Smooth muscle cell (in vitro differentiated cells): ENCODE measurements around the gene FH. TPM values are rescaled to one million over a fixed set of nuclear protein-coding genes. Genes with fewer than 3 reads are reported as not detected.

Experiments used
- DNase-seq: peaks from one replicate; lab custom pipeline; 2025; ENCODE audit not compliant: unreplicated experiment; lab: John Stamatoyannopoulos, UW
- H2AFZ ChIP-seq: fragments of 200-600 bp; sonication (generic); 2 replicates; pipeline ENCODE4 v1.6.0; 2016; ENCODE audit warnings: antibody characterized with exemption, low read depth, mild to moderate bottlenecking
- H3F3A ChIP-seq: fragments of 200-600 bp; sonication (generic); 2 replicates; pipeline ENCODE4 v1.6.0; 2017; ENCODE audit warnings: antibody characterized with exemption, low read depth
- H3K27ac ChIP-seq: fragments of 200-600 bp; sonication (generic); 2 replicates; pipeline ENCODE4 v1.5.1; 2016; ENCODE audit warnings: low read depth, mild to moderate bottlenecking
- H3K27me3 ChIP-seq: fragments of 200-600 bp; sonication (generic); 2 replicates; pipeline ENCODE4 v1.6.1; 2016; ENCODE audit warnings: low read depth, mild to moderate bottlenecking
- H3K36me3 ChIP-seq: fragments of 200-600 bp; sonication (generic); 2 replicates; pipeline ENCODE4 v1.5.1; 2016; ENCODE audit warnings: low read depth
- H3K4me1 ChIP-seq: fragments of 200-600 bp; sonication (generic); 2 replicates; pipeline ENCODE4 v1.5.1; 2016; ENCODE audit warnings: low read depth
- H3K4me2 ChIP-seq: fragments of 200-600 bp; sonication (generic); 2 replicates; pipeline ENCODE4 v1.6.0; 2016; ENCODE audit warnings: mild to moderate bottlenecking
- H3K4me3 ChIP-seq: fragments of 200-600 bp; sonication (generic); 2 replicates; pipeline ENCODE4 v1.5.1; 2016; ENCODE audit warnings: mild to moderate bottlenecking
- H3K79me2 ChIP-seq: fragments of 200-600 bp; sonication (generic); 2 replicates; pipeline ENCODE4 v1.6.0; 2016; ENCODE audit warnings: low read depth, mild to moderate bottlenecking
- H3K9ac ChIP-seq: fragments of 200-600 bp; sonication (generic); 2 replicates; pipeline ENCODE4 v1.6.0; 2016; ENCODE audit warnings: low read depth
- H3K9me3 ChIP-seq: fragments of 200-600 bp; sonication (generic); replicated peaks from 2 replicates; pipeline ENCODE4 v1.5.1; 2016; ENCODE audit warnings: low read depth
- H4K20me1 ChIP-seq: fragments of 200-600 bp; sonication (generic); 2 replicates; pipeline ENCODE4 v1.6.0; 2016; ENCODE audit warnings: low read depth
- WGBS: methylation state at CpG from one replicate; pipeline ENCODE4 v1.1.7; 2016; ENCODE audit warnings: low lambda C conversion rate; 5-methylcytosine and 5-hydroxymethylcytosine counted together
- polyA plus RNA-seq: library from polyadenylated mRNA; unstranded; fragments of >200 nt; fragmentation: Nextera tagmentation; extraction: Ambion mirVana; gene quantifications from 2 replicates; pipeline ENCODE4 v1.2.1, GENCODE V29; 2016
- total RNA-seq: library from RNA; depleted of rRNA; stranded (reverse); fragments of >200 nt; gene quantifications from 2 replicates; pipeline ENCODE4 v1.2.3, GENCODE V29; 2014
- TF ChIP-seq, protein P1 (sequence below): fragments of 200-600 bp; sonication (generic); IDR thresholded peaks from 2 replicates; pipeline ENCODE4 v1.5.1; 2017; ENCODE audit warnings: borderline replicate concordance, mild to moderate bottlenecking, antibody characterized with exemption; ENCODE audit not compliant: insufficient read depth, poor library complexity, severe bottlenecking

The FH gene
- total and polyA plus RNA-seq, 2 experiments from 2014 or later = 53.1 to 57.7 TPM

DNA sequence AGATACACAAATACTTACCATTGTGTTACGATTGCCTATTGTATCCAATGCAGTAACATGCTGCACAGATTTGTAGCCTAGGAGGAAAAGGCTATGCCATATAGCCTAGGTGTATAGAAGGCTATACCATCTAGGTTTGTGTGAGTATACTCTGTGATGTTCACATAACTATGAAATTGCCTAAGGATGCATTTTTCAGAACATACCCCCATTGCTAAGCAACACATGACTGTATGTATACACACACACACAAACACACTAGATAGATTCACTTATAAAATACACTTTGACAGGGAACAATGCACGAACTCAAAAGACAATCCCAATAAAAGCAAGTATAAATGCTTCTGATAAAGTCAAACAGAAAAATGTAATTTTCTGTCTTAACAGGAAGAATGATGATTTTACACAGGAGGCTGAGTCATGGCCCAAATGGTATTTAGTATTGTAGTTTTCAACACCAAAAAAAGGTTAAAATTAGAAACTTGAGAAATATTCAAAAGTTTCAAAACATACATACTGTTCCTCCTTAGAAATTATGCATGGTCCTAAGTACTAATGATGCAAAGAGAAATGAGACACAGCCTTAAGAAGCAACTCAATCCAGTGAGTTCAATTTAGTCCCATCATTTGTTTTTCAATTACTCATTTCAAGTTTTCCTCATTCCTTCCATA lies 12.2 kb downstream of the FH start:
- no peaks in the 10 kb centered on the region for H3F3A ChIP-seq
- no peaks in the 10 kb centered on the region for H3K4me1 ChIP-seq
- H3K79me2 ChIP-seq = no peaks in the 10 kb centered on the region
- 97% methylated on average over 2 of the region's 2 CpGs for WGBS
- no peak overlapping the region for H2AFZ ChIP-seq
- TF ChIP-seq, protein P1, sequence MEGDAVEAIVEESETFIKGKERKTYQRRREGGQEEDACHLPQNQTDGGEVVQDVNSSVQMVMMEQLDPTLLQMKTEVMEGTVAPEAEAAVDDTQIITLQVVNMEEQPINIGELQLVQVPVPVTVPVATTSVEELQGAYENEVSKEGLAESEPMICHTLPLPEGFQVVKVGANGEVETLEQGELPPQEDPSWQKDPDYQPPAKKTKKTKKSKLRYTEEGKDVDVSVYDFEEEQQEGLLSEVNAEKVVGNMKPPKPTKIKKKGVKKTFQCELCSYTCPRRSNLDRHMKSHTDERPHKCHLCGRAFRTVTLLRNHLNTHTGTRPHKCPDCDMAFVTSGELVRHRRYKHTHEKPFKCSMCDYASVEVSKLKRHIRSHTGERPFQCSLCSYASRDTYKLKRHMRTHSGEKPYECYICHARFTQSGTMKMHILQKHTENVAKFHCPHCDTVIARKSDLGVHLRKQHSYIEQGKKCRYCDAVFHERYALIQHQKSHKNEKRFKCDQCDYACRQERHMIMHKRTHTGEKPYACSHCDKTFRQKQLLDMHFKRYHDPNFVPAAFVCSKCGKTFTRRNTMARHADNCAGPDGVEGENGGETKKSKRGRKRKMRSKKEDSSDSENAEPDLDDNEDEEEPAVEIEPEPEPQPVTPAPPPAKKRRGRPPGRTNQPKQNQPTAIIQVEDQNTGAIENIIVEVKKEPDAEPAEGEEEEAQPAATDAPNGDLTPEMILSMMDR = no peak
- H3K4me3 ChIP-seq = no peak overlapping the region
- H3K27ac ChIP-seq = no peak overlapping the region
- no peaks in the 10 kb centered on the region for H4K20me1 ChIP-seq
- no peaks in the 10 kb centered on the region for H3K9me3 ChIP-seq
- no peak overlapping the region for H3K4me2 ChIP-seq
- DNase-seq = no peak
- no peaks in the 10 kb centered on the region for H3K27me3 ChIP-seq
- H3K36me3 ChIP-seq = peaks cover 50% of the 10 kb centered on the region
- H3K9ac ChIP-seq = no peak overlapping the region

DNA sequence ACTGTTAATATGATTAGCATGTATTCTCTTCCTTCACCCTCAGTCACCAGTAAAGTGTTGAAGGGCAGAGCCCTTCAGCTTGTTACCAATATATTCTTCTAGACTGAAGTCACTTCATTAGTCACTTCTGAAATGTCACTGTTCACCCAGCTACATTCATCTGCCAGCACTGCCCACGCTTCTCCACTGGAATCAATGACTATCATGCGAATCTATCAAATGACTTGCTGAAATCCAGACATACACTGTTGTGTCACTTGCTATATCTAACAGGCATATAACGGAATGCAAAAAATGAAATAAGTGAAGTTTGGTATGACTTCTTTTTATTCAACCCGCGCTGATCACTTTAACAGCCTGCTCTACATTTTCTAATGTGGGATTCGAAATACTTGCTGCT lies 16.1 kb downstream of the FH start:
- Histone ChIP-seq H3K79me2 (no peaks in the 10 kb centered on the region), H3K9ac (no peak overlapping the region), H2AFZ (no peak overlapping the region), H3K27me3 (no peaks in the 10 kb centered on the region), H3K4me1 (no peaks in the 10 kb centered on the region), H3K4me2 (no peak overlapping the region), H4K20me1 (no peaks in the 10 kb centered on the region), H3F3A (no peaks in the 10 kb centered on the region), H3K27ac (no peak overlapping the region), H3K9me3 (no peaks in the 10 kb centered on the region), H3K4me3 (no peak overlapping the region), H3K36me3 (peaks cover 34% of the 10 kb centered on the region)
- DNase-seq = no peak
- 96% methylated on average over 6 of the region's 6 CpGs for WGBS
- TF ChIP-seq, protein P1 = no peak

DNA sequence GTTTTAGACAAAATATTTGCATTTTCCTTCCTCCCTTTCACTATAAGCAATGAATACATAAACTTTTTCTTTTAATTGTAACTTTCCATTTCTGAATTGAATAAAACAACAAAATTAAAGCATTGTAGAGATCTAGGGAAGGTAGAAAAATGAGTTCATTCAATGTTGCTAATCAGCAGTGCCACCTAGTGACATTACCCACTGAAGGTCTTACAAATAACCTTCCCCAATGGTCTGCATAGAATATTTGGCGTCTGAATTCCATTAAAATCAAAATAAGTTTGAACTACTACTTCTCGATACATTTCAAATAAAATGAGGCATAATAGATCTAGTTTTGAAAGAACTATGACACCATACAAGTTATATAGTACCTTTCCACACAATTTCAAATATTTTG lies 19.6 kb downstream of the FH start:
- Histone ChIP-seq H3K27me3 (no peaks in the 10 kb centered on the region), H3F3A (no peaks in the 10 kb centered on the region), H3K36me3 (peaks cover 19% of the 10 kb centered on the region), H3K4me1 (no peaks in the 10 kb centered on the region), H3K4me3 (no peak overlapping the region), H3K4me2 (no peak overlapping the region), H3K79me2 (no peaks in the 10 kb centered on the region), H3K9ac (no peak overlapping the region), H3K27ac (no peak overlapping the region), H3K9me3 (no peaks in the 10 kb centered on the region), H2AFZ (no peak overlapping the region), H4K20me1 (no peaks in the 10 kb centered on the region)
- 90% methylated on average over 2 of the region's 2 CpGs for WGBS
- DNase-seq = no peak
- TF ChIP-seq, protein P1 = peak; percentile 44

DNA sequence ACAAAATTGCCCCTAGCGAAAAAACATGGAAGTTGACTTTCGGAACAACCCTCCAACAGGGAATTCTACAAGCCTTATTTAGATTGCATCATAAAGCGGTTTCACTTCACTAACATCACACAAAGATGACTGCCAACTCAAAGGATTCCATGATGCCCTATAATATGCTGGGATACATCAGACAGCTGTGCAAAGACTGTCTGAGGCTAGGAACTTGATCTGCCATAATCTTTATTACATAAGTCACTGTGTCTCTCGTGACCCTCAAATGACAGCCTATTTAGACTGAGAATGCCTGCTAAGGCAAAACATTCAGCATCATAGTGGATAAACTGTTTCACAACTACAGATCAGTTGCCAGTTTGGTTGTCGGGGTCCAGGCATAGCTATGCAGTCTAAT lies 23.8 kb downstream of the FH start:
- H3K9ac ChIP-seq = no peak overlapping the region
- H3K9me3 ChIP-seq = no peaks in the 10 kb centered on the region
- H3F3A ChIP-seq = no peaks in the 10 kb centered on the region
- DNase-seq = no peak
- 93% methylated on average over 5 of the region's 5 CpGs for WGBS
- no peaks in the 10 kb centered on the region for H3K27me3 ChIP-seq
- TF ChIP-seq, protein P1 = no peak
- no peak overlapping the region for H3K27ac ChIP-seq
- H3K79me2 ChIP-seq = no peaks in the 10 kb centered on the region
- no peaks in the 10 kb centered on the region for H4K20me1 ChIP-seq
- no peak overlapping the region for H3K4me2 ChIP-seq
- H3K4me1 ChIP-seq = no peaks in the 10 kb centered on the region
- H3K36me3 ChIP-seq = peaks cover 12% of the 10 kb centered on the region
- H2AFZ ChIP-seq = no peak overlapping the region
- no peak overlapping the region for H3K4me3 ChIP-seq
